ENCODE data around the gene C1orf52. TPM values are rescaled to one million over a fixed set of nuclear protein-coding genes. Genes with fewer than 3 reads are reported as not detected.
A peak's percentile ranks its signal among the peaks of the same experiment; 100 is the strongest.

Gene C1orf52
- total and polyA plus RNA-seq, 9 of the 15 experiments (the other 6 are each of a cell fraction or from before 2014, with no cell fraction given), result 17.0 to 38.5 (median 33.0) TPM

DNA sequence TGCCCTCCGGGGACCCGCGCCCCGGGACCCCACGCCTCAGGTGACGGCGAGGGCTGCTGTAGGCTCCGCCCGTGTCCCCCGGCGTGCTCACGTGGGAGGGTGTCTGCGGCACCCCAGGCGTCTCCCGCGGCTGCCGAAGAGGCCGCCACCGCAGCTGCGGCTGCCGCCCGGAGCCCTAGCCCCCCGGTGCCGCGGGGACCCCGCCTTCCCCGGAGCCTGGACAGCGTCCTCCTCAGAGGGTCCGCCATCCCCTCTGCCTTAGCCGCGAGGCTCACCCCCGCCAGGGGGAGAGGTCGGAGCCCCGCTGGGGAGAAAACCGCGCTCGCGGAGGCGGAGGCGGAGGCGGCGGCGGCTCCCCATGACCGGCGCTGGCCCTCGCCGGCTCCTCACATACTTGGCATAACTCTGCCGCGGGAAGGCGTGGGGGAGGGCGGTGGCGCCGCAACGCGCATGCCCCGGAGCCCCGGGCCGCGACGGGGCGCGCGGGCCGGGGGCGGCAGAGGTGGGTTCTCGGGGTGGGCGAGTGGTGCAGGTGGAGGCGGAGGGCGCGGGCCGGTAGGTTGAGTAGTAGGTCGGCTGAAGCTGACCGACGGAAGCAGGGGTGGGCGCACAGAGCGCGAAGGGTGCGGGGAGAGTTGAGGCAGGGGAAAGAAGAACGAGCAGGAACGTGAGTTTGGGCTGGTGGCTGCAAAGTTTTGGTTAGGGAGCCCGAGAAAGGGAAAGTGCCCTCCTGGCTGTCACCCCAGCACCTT, 57.9 kb downstream of the C1orf52 start (continued):
- no peak for TF ChIP-seq TSHZ1 (CRISPR knock-in tag; IDR thresholded peaks at IDR 0.05)
- no peak for TF ChIP-seq ZNF408 (CRISPR knock-in tag; IDR thresholded peaks at IDR 0.05; ENCODE audit: low read depth)
- TF ChIP-seq ZBTB5 (IDR thresholded peaks at IDR 0.05), result no peak
- no peak for TF ChIP-seq KLF16 (IDR thresholded peaks at IDR 0.05)
- TF ChIP-seq, protein P1, sequence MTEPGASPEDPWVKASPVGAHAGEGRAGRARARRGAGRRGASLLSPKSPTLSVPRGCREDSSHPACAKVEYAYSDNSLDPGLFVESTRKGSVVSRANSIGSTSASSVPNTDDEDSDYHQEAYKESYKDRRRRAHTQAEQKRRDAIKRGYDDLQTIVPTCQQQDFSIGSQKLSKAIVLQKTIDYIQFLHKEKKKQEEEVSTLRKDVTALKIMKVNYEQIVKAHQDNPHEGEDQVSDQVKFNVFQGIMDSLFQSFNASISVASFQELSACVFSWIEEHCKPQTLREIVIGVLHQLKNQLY (CRISPR knock-in tag; conservative IDR thresholded peaks at IDR 0.05), result no peak
- no peak for TF ChIP-seq ETS1 (conservative IDR thresholded peaks at IDR 0.05; ENCODE audit: control insufficient read depth, low read depth, low read length)
- no peak; the same call in 1 of the 2 replicates for TF ChIP-seq E2F5 (CRISPR knock-in tag; IDR thresholded peaks at IDR 0.05)
- peak; percentile 38; the same call in 1 of the 2 replicates for TF ChIP-seq JUND (IDR thresholded peaks at IDR 0.05; ENCODE audit: borderline replicate concordance, low read depth, low read length)
- TF ChIP-seq JUND (tag; IDR thresholded peaks at IDR 0.05; ENCODE audit: borderline replicate concordance, low read depth, low read length), result 0 out of 3 replicates have a peak, but pooled peaks have one; percentile 31
- TF ChIP-seq RBM15 (IDR thresholded peaks at IDR 0.05; ENCODE audit: insufficient read depth, low read length), result no peak
- no peak for TF ChIP-seq SREBF1 (IDR thresholded peaks at IDR 0.05; ENCODE audit: borderline replicate concordance, low read depth, low read length)
